ENCODE results near the gene LMNB1. TPM values are rescaled to one million over a fixed set of nuclear protein-coding genes. Genes with fewer than 3 reads are reported as not detected.
A peak's percentile ranks its signal among the peaks of the same experiment; 100 is the strongest.
"Not testable (repeated sequence)": the region's sequence is repeated elsewhere in the genome, so short reads cannot be mapped to it uniquely, and the experiment has no call there.

The LMNB1 gene
- polyA plus RNA-seq, 1 donor (not counting 4 experiments of a cell fraction or from before 2014, with no cell fraction given), result 11.0 TPM

GRCh38 chr5:126793097-126793496, 16.2 kb downstream of the LMNB1 start:
- H2AFZ ChIP-seq (ENCODE audit: control insufficient read depth, low read length), result no peak overlapping the region
- TF ChIP-seq EZH2 (IDR thresholded peaks at IDR 0.05; ENCODE audit: low read length), result no peak
- TF ChIP-seq CTCF (optimal IDR thresholded peaks at IDR 0.05 in 1 of 3, IDR thresholded peaks at IDR 0.05 in 1 of 3, conservative IDR thresholded peaks at IDR 0.05 in 1 of 3; ENCODE audit: extremely low read depth in 1 of 3, insufficient read depth in 2 of 3, low read length in 3 of 3), result no peak
- no peaks in the 10 kb centered on the region for H3K9me1 ChIP-seq (ENCODE audit: control insufficient read depth, extremely low read depth, insufficient read depth, low read length)
- H3K4me1 ChIP-seq (ENCODE audit: control insufficient read depth, extremely low read depth, insufficient read depth, low read length), result no peaks in the 10 kb centered on the region
- peaks cover 89% of the 10 kb centered on the region for H3K79me2 ChIP-seq (ENCODE audit: control insufficient read depth, insufficient read depth, low read length)
- no peaks in the 10 kb centered on the region for H3K9me3 ChIP-seq (ENCODE audit: control insufficient read depth, low read depth, low read length)
- no peaks in the 10 kb centered on the region for H4K20me1 ChIP-seq (ENCODE audit: control insufficient read depth, extremely low read depth, insufficient read depth, low read length)
- H3K4me3 ChIP-seq (ENCODE audit: control insufficient read depth in 2 of 3, extremely low read depth in 1 of 3, insufficient read depth in 2 of 3, low read depth in 1 of 3, low read length in 3 of 3), result no peak overlapping the region
- H3K27ac ChIP-seq (ENCODE audit: control insufficient read depth, insufficient read depth, low read length), result no peak overlapping the region
- no peaks in the 10 kb centered on the region for H3K36me3 ChIP-seq (ENCODE audit: control insufficient read depth in 2 of 2, extremely low read depth in 1 of 2, insufficient read depth in 2 of 2, low read length in 2 of 2)
- dilution Hi-C loops (cut with MboI; ENCODE audit: extremely low pct_ligation_motif_present, low sequenced_read_pairs), result no loop called here
- H3K27me3 ChIP-seq (ENCODE audit: control insufficient read depth, extremely low read depth, insufficient read depth, low read length), result no peaks in the 10 kb centered on the region
- no peak overlapping the region for H3K9ac ChIP-seq (ENCODE audit: control insufficient read depth, extremely low read depth, insufficient read depth, low read length)
- FAIRE-seq (no peak), DNase-seq (ENCODE audit: low read depth, low spot score) (no peak)
- no peak overlapping the region for H3K4me2 ChIP-seq (ENCODE audit: control insufficient read depth, extremely low read depth, insufficient read depth, low read depth, low read length)

GRCh38 chr5:126793648-126794047, 16.7 kb downstream of the LMNB1 start:
- H3K9me1 ChIP-seq (ENCODE audit: control insufficient read depth, extremely low read depth, insufficient read depth, low read length); DNase-seq (ENCODE audit: low read depth, low spot score); H3K4me2 ChIP-seq (ENCODE audit: control insufficient read depth, extremely low read depth, insufficient read depth, low read depth, low read length); H3K9ac ChIP-seq (ENCODE audit: control insufficient read depth, extremely low read depth, insufficient read depth, low read length); H2AFZ ChIP-seq (ENCODE audit: control insufficient read depth, low read length); H3K9me3 ChIP-seq (ENCODE audit: control insufficient read depth, low read depth, low read length); H3K27ac ChIP-seq (ENCODE audit: control insufficient read depth, insufficient read depth, low read length); H3K27me3 ChIP-seq (ENCODE audit: control insufficient read depth, extremely low read depth, insufficient read depth, low read length); H3K36me3 ChIP-seq (ENCODE audit: control insufficient read depth in 2 of 2, extremely low read depth in 1 of 2, insufficient read depth in 2 of 2, low read length in 2 of 2); H3K4me3 ChIP-seq (ENCODE audit: control insufficient read depth in 2 of 3, extremely low read depth in 1 of 3, insufficient read depth in 2 of 3, low read depth in 1 of 3, low read length in 3 of 3); H3K4me1 ChIP-seq (ENCODE audit: control insufficient read depth, extremely low read depth, insufficient read depth, low read length); H4K20me1 ChIP-seq (ENCODE audit: control insufficient read depth, extremely low read depth, insufficient read depth, low read length); dilution Hi-C loops (cut with MboI; ENCODE audit: extremely low pct_ligation_motif_present, low sequenced_read_pairs); FAIRE-seq: not testable (repeated sequence)
- H3K79me2 ChIP-seq (ENCODE audit: control insufficient read depth, insufficient read depth, low read length), result peaks cover 88% of the 10 kb centered on the region

DNA sequence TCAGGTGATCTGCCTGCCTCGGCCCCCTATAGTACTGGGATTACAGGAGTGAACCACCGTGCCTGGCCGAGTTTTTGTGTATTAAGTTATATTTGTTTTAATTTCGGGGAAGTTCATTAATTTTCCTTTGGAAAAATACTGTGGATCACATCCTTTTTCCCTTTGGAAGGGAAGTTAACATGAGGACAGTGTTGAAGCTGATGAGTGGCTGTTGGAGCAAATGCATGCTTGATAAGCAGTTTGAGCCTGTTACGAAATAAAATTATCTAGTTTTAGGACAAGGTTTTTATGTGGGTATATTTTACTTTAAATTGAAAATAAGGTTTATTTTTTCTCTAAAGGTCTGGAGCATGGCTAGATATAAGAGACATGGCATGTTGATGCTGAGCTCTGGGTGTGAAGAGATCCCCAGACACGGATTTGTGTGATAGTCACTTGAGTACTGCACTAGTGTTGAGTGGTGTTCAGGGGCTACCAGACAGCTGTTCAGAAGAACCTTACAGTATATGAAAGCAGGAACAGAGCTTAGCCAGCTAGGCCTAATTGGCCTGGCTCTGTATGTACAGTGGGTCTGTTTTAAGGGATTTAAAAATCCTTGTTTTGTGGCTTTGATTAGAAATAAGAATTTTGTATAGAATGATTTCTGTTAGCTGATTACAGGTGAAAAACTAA, 17.4 kb downstream of the LMNB1 start:
- no peak for FAIRE-seq
- dilution Hi-C loops (cut with MboI; ENCODE audit: extremely low pct_ligation_motif_present, low sequenced_read_pairs), result no loop called here
- H3K9me3 ChIP-seq (ENCODE audit: control insufficient read depth, low read depth, low read length), result no peaks in the 10 kb centered on the region
- H3K27me3 ChIP-seq (ENCODE audit: control insufficient read depth, extremely low read depth, insufficient read depth, low read length), result no peaks in the 10 kb centered on the region
- H3K4me2 ChIP-seq (ENCODE audit: control insufficient read depth, extremely low read depth, insufficient read depth, low read depth, low read length), result no peak overlapping the region
- no peaks in the 10 kb centered on the region for H3K36me3 ChIP-seq (ENCODE audit: control insufficient read depth in 2 of 2, extremely low read depth in 1 of 2, insufficient read depth in 2 of 2, low read length in 2 of 2)
- no peaks in the 10 kb centered on the region for H3K9me1 ChIP-seq (ENCODE audit: control insufficient read depth, extremely low read depth, insufficient read depth, low read length)
- no peak overlapping the region for H3K9ac ChIP-seq (ENCODE audit: control insufficient read depth, extremely low read depth, insufficient read depth, low read length)
- H3K27ac ChIP-seq (ENCODE audit: control insufficient read depth, insufficient read depth, low read length), result no peak overlapping the region
- H3K79me2 ChIP-seq (ENCODE audit: control insufficient read depth, insufficient read depth, low read length), result peaks cover 88% of the 10 kb centered on the region
- TF ChIP-seq EZH2 (IDR thresholded peaks at IDR 0.05; ENCODE audit: low read length) (no peak), CTCF (optimal IDR thresholded peaks at IDR 0.05 in 1 of 3, IDR thresholded peaks at IDR 0.05 in 1 of 3, conservative IDR thresholded peaks at IDR 0.05 in 1 of 3; ENCODE audit: extremely low read depth in 1 of 3, insufficient read depth in 2 of 3, low read length in 3 of 3) (no peak)
- no peak for DNase-seq (ENCODE audit: low read depth, low spot score)
- H3K4me3 ChIP-seq (ENCODE audit: control insufficient read depth in 2 of 3, extremely low read depth in 1 of 3, insufficient read depth in 2 of 3, low read depth in 1 of 3, low read length in 3 of 3), result no peak overlapping the region
- no peaks in the 10 kb centered on the region for H4K20me1 ChIP-seq (ENCODE audit: control insufficient read depth, extremely low read depth, insufficient read depth, low read length)
- peak overlapping the region; percentile 37 for H2AFZ ChIP-seq (ENCODE audit: control insufficient read depth, low read length)
- no peaks in the 10 kb centered on the region for H3K4me1 ChIP-seq (ENCODE audit: control insufficient read depth, extremely low read depth, insufficient read depth, low read length)

All from keratinocyte (primary cell).